LNCaP clone FGC (cell line): Measurements from ENCODE around the gene GBP7.
A peak's percentile ranks its signal among the peaks of the same experiment; 100 is the strongest.

Experiments used
- DNase-seq: peaks from one replicate; pipeline ENCODE4 v3.0.0-alpha.2; 2011; ENCODE audit warnings: low read depth
- H3K4me3 ChIP-seq: 2 replicates; pipeline ENCODE4 v1.5.1; 2011; ENCODE audit warnings: mild to moderate bottlenecking, low read depth, low read length, control low read depth
- CTCF ChIP-seq: IDR thresholded peaks from 2 replicates; pipeline ENCODE4 v1.5.1; 2012; ENCODE audit warnings: mild to moderate bottlenecking; ENCODE audit not compliant: control insufficient read depth, insufficient read depth; ENCODE audit errors: extremely low read depth

GBP7 gene

GRCh38 chr1:89089962-89090361 is 85.8 kb downstream of the GBP7 start:
- no peak overlapping the region for H3K4me3 ChIP-seq
- DNase-seq, result no peak
- TF ChIP-seq CTCF, result no peak

GRCh38 chr1:89088572-89088971 is 87.2 kb downstream of the GBP7 start:
- TF ChIP-seq CTCF, result no peak
- no peak overlapping the region for H3K4me3 ChIP-seq
- DNase-seq, result no peak

- DNase-seq, result no peak
These were observed 88.6 kb downstream of the GBP7 start for GRCh38 chr1:89087241-89087640.

GRCh38 chr1:89085781-89086180 is 90.0 kb downstream of the GBP7 start:
- TF ChIP-seq CTCF, result peak; percentile 47
- peak; percentile 21 for DNase-seq

More at GRCh38 chr1:89087241-89087640, 88.6 kb downstream of the GBP7 start:
- TF ChIP-seq CTCF, result no peak
- H3K4me3 ChIP-seq, result no peak overlapping the region

More at GRCh38 chr1:89085781-89086180, 90.0 kb downstream of the GBP7 start:
- H3K4me3 ChIP-seq, result no peak overlapping the region
